ENCODE results near the gene PCDHA9.
"Not testable (repeated sequence)": the region's sequence is repeated elsewhere in the genome, so short reads cannot be mapped to it uniquely, and the experiment has no call there.

PCDHA9 gene

DNA sequence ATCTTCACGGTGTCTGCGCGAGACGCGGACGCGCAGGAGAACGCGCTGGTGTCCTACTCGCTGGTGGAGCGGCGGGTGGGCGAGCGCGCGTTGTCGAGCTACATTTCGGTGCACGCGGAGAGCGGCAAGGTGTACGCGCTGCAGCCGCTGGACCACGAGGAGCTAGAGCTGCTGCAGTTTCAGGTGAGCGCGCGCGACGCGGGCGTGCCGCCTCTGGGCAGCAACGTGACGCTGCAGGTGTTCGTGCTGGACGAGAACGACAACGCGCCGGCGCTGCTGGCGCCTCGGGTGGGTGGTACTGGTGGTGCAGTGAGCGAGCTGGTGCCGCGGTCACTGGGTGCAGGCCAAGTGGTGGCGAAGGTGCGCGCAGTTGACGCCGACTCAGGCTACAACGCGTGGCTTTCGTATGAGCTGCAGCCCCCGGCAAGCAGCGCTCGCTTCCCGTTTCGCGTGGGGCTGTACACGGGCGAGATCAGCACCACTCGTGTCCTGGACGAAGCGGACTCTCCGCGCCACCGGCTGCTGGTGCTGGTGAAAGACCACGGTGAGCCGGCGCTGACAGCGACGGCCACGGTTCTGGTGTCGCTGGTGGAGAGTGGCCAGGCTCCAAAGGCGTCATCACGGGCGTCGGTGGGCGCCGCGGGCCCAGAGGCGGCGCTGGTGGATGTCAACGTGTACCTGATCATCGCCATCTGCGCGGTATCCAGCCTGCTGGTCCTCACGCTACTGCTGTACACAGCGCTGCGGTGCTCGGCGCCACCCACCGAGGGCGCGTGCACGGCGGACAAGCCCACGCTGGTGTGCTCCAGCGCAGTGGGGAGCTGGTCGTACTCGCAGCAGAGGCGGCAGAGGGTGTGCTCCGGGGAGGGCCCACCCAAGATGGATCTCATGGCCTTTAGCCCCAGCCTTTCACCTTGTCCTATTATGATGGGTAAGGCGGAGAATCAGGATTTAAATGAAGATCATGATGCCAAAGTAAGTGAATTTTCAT is 18.4 kb upstream of the PCDHA9 start:
- not testable (repeated sequence) for FAIRE-seq

DNA sequence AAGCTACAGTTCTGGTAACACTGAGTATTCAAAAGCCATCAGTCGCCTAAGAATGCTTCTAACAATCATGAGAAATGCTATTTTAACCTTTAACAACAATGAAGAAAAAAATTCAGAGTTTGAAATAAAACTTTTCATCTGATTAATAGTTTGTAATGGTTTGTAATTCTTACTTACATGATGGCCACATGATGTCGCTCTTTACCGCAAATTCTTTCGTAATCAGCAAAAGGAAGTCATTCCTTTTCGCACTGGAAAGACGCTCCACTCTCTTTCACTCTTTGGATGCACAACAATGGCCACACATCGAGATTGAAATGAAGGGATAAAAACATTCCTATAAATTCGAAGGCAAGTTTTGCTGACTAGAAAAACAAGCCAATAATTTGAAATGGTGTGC is 14.2 kb upstream of the PCDHA9 start, which contains the start of gene PCDHA7:
Gene PCDHA7 (plus strand): TSS at position 277 of the 400 bp plus-strand sequence. CDS start 115 bp downstream, at position 392.
- no peak for FAIRE-seq
- no peak for DNase-seq (ENCODE audit: extremely low spot score, insufficient read length, low read depth)

More for the DNA sequence above, 18.4 kb upstream of the PCDHA9 start:
- DNase-seq (ENCODE audit: extremely low spot score, insufficient read length, low read depth): not testable (repeated sequence)

DNA sequence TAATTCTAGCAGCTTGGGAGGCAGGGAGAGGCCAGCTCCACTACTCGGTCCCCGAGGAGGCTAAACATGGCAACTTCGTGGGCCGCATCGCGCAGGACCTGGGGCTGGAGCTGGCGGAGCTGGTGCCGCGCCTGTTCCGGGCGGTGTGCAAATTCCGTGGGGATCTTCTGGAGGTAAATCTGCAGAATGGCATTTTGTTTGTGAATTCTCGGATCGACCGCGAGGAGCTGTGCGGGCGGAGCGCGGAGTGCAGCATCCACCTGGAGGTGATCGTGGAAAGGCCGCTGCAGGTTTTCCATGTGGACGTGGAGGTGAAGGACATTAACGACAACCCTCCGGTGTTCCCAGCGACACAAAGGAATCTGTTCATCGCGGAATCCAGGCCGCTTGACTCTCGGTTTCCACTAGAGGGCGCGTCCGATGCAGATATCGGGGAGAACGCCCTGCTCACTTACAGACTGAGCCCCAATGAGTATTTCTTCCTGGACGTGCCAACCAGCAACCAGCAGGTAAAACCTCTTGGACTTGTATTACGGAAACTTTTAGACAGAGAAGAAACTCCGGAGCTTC is 13.7 kb upstream of the PCDHA9 start:
- FAIRE-seq; DNase-seq (ENCODE audit: extremely low spot score, insufficient read length, low read depth): not testable (repeated sequence)

DNA sequence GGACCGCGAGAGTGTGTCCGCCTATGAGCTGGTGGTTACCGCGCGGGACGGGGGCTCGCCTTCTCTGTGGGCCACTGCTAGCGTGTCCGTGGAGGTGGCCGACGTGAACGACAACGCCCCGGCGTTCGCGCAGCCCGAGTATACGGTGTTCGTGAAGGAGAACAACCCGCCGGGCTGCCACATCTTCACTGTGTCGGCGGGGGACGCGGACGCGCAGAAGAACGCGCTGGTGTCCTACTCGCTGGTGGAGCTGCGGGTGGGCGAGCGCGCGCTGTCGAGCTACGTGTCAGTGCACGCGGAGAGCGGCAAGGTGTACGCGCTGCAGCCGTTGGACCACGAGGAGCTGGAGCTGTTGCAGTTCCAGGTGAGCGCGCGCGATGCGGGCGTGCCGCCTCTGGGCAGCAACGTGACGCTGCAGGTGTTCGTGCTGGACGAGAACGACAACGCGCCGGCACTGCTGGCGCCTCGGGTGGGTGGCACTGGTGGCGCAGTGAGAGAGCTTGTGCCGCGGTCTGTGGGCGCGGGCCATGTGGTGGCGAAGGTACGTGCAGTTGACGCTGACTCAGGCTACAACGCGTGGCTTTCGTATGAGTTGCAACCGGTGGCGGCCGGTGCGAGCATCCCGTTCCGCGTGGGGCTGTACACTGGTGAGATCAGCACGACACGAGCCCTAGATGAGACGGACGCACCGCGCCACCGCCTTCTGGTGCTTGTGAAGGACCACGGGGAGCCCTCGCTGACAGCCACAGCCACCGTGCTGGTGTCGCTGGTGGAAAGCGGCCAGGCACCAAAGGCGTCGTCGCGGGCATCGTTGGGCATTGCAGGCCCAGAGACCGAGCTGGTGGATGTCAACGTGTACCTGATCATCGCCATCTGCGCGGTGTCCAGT is 12.3 kb upstream of the PCDHA9 start:
- DNase-seq (ENCODE audit: extremely low spot score, insufficient read length, low read depth): no peak
- FAIRE-seq: no peak

- DNase-seq (ENCODE audit: extremely low spot score, insufficient read length, low read depth) (no peak), FAIRE-seq (no peak)
These were observed 6.9 kb upstream of the PCDHA9 start, which contains the start of gene PCDHA8 for GRCh38 chr5:140840978-140841962. Gene PCDHA8 (plus strand): TSS chr5:140841187. CDS start chr5:140841322, 135 bp downstream.

DNA sequence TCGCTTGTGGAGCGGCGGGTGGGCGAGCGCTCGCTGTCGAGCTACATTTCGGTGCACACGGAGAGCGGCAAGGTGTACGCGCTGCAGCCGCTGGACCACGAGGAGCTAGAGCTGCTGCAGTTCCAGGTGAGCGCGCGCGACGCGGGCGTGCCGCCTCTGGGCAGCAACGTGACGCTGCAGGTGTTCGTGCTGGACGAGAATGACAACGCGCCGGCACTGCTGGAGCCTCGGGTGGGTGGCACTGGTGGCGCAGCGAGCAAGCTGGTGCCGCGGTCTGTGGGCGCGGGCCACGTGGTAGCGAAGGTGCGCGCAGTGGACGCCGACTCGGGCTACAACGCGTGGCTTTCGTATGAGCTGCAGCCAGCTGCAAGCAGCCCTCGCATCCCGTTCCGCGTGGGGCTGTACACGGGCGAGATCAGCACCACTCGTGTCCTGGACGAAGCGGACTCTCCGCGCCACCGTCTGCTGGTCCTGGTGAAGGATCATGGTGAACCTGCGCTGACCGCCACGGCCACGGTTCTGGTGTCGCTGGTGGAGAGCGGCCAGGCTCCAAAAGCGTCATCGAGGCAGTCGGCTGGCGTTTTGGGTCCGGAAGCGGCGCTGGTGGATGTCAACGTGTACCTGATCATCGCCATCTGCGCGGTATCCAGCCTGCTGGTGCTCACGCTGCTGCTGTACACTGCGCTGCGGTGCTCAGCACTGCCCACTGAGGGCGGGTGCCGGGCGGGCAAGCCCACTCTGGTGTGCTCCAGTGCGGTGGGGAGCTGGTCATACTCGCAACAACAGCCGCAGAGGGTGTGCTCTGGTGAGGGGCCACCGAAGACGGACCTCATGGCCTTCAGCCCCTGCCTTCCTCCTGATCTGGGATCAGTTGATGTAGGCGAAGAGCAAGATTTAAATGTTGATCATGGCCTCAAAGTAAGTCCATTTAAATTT is 5.1 kb upstream of the PCDHA9 start:
- FAIRE-seq: no peak
- no peak for DNase-seq (ENCODE audit: extremely low spot score, insufficient read length, low read depth)

GRCh38 chr5:140849831-140850634 is 1.9 kb downstream of the PCDHA9 start:
- not testable (repeated sequence) for DNase-seq (ENCODE audit: extremely low spot score, insufficient read length, low read depth); FAIRE-seq

DNA sequence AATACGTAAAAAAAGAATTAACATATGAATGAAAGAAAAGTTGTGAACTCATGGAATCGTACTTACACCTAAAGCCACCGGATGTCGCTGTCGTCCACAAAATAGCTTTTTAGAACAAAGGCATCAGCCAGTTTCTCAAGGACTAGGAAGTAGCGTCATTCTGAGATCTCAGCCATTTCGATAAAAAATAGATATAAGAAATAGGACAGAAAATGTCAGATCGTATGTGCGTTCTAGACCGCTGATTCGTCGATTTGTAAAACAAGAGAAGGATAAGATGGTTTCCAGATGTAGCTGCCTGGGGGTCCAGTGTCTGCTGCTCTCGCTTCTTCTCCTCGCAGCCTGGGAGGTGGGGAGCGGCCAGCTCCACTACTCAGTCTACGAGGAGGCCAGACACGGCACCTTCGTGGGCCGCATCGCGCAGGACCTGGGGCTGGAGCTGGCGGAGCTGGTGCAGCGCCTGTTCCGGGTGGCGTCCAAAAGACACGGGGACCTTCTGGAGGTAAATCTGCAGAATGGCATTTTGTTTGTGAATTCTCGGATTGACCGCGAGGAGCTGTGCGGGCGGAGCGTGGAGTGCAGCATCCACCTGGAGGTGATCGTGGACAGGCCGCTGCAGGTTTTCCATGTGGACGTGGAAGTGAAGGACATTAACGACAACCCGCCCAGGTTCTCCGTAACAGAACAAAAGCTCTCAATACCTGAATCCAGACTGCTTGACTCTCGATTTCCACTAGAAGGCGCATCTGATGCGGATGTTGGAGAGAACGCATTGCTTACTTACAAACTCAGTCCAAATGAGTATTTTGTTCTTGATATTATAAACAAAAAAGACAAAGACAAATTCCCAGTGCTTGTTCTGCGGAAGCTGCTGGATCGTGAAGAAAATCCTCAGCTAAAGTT is 7.8 kb downstream of the PCDHA9 start, which contains the start of gene PCDHA10:
Gene PCDHA10 (plus strand): TSS at position 126 of the 903 bp plus-strand sequence. CDS start 152 bp downstream, at position 278.
- DNase-seq (ENCODE audit: extremely low spot score, insufficient read length, low read depth): no peak
- no peak for FAIRE-seq

- FAIRE-seq: no peak
- DNase-seq (ENCODE audit: extremely low spot score, insufficient read length, low read depth): no peak
These were observed 9.2 kb downstream of the PCDHA9 start for GRCh38 chr5:140857177-140857986.

- FAIRE-seq (no peak), DNase-seq (ENCODE audit: extremely low spot score, insufficient read length, low read depth) (no peak)
These were observed 9.7 kb downstream of the PCDHA9 start for GRCh38 chr5:140857987-140858240.

GRCh38 chr5:140862441-140863295 is 14.5 kb downstream of the PCDHA9 start:
- no peak for DNase-seq (ENCODE audit: extremely low spot score, insufficient read length, low read depth)
- FAIRE-seq: no peak

GRCh38 chr5:140868721-140869554 is 20.8 kb downstream of the PCDHA9 start, which contains the start of gene PCDHA11:
Gene PCDHA11 (plus strand): TSS chr5:140868957. CDS start chr5:140869104, 147 bp downstream.
- FAIRE-seq (no peak), DNase-seq (ENCODE audit: extremely low spot score, insufficient read length, low read depth) (no peak)

DNA sequence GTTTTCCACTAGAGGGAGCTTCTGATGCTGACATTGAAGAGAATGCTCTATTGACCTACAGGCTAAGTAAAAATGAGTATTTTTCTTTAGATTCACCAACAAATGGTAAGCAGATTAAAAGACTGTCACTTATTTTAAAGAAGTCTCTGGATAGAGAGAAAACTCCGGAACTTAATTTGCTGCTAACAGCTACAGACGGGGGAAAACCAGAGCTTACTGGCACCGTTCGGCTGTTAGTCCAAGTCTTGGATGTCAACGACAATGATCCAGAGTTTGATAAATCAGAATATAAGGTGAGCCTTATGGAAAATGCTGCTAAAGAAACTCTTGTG is 21.3 kb downstream of the PCDHA9 start:
- FAIRE-seq: no peak
- DNase-seq (ENCODE audit: extremely low spot score, insufficient read length, low read depth): no peak

Data from GM18507 (cell line).